ENCODE results near the gene OR1N2.

GRCh38 chr9:122551371-122551770, 1.5 kb upstream of the OR1N2 start:
- no peak for TF ChIP-seq POLR2A (IDR thresholded peaks at IDR 0.05; ENCODE audit: low read depth, low read length)
- no peak for TF ChIP-seq POLR2AphosphoS5 (IDR thresholded peaks at IDR 0.05; ENCODE audit: low read depth, low read length)
- no peak for TF ChIP-seq TAF1 (IDR thresholded peaks at IDR 0.05; ENCODE audit: borderline replicate concordance, low read depth, low read length)

Measured in GM12892 (cell line).